ENCODE data around the gene NPAS3. TPM values are rescaled to one million over a fixed set of nuclear protein-coding genes. Genes with fewer than 3 reads are reported as not detected.

NPAS3 gene
- total RNA-seq, 1 experiment from 2014 or later, result 0.35 TPM

DNA sequence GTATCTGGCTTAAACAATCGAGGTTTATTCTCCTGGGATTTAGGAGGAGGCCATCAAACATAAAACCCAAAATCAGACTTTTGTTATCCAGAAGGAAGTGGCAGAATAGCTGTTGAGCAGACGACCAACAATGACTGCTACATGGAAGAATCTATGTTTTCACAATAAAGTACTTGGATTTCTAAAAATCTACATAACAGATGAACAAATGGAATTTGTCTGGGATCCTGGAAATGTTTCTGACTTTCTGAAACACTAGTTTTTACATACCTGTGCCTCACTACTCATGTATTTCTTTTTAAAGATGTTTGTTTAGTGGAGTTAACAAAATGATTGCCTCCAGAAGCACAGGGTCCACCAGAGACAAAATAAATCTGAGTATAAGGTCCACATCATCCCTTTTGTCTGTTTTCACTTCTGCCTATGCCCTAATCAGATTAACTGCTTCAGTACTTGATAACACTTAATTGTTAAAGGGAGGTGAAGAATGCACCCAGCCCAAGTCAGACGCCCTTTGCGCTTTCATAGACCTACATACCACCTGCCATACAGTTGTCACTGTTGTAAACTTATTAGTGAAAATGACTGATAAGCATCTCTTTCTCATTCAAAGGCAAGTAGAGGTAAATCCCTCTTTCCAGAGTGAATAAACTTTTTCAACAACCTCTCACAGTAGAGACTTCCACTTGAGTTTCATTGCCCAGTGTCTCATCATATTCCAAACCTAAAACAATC, 847.6 kb downstream of the NPAS3 start:
- no peaks in the 10 kb centered on the region for H3K27me3 Mint-ChIP-seq (ENCODE audit: insufficient read depth, unreplicated experiment)
- no TSS peak for BruUV-seq (replicated peaks)

DNA sequence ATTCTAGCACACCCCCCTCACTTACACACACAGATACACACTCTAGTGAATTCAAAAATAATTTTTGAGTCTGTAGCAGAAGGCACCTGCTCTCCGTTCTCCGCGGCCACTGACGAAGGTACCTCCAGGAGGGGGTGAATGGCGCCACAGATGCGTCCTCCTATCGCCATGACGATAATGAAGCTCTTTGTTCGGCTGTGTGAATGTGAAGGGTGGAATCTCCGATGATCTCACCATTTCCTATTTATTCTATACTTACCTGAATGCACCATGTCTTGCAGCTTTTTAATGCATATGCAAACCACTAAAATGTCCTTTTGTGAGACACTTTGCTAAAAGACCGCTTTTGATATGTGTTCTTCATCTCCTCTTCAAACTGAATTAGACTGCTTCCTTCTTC, 849.5 kb downstream of the NPAS3 start:
- ChIA-PET POLR2A (interaction anchor here (0.6 kb wide), 1 partner anchor 1197 kb away, joined by 3 read pairs; no protein-coding TSS in a partner anchor), CTCF (interaction anchor here (0.6 to 1.2 kb wide), 5 partner anchors 185 to 1084 kb away, joined by 3 to 4 read pairs (median 3); no protein-coding TSS in a partner anchor)
- H3K36me3 Mint-ChIP-seq (ENCODE audit: insufficient read depth, unreplicated experiment), result no peaks in the 10 kb centered on the region
- H3K27me3 Mint-ChIP-seq (ENCODE audit: insufficient read depth, unreplicated experiment), result no peaks in the 10 kb centered on the region
- TF ChIP-seq, protein P1, sequence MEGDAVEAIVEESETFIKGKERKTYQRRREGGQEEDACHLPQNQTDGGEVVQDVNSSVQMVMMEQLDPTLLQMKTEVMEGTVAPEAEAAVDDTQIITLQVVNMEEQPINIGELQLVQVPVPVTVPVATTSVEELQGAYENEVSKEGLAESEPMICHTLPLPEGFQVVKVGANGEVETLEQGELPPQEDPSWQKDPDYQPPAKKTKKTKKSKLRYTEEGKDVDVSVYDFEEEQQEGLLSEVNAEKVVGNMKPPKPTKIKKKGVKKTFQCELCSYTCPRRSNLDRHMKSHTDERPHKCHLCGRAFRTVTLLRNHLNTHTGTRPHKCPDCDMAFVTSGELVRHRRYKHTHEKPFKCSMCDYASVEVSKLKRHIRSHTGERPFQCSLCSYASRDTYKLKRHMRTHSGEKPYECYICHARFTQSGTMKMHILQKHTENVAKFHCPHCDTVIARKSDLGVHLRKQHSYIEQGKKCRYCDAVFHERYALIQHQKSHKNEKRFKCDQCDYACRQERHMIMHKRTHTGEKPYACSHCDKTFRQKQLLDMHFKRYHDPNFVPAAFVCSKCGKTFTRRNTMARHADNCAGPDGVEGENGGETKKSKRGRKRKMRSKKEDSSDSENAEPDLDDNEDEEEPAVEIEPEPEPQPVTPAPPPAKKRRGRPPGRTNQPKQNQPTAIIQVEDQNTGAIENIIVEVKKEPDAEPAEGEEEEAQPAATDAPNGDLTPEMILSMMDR (IDR thresholded peaks at IDR 0.05; ENCODE audit: unreplicated experiment), result no peak
- no peaks in the 10 kb centered on the region for H3K9me3 Mint-ChIP-seq (ENCODE audit: unreplicated experiment)
- BruUV-seq (replicated peaks), result no TSS peak
- H3K27ac Mint-ChIP-seq (ENCODE audit: low read depth, unreplicated experiment), result no peak overlapping the region
- DNase-seq (ENCODE audit: unreplicated experiment), result no peak
- intact Hi-C loops (cut with micrococcal nuclease), result no loop called here
- no peak overlapping the region for H3K4me3 Mint-ChIP-seq (ENCODE audit: unreplicated experiment)
- peaks cover 4% of the 10 kb centered on the region for H3K4me1 Mint-ChIP-seq (ENCODE audit: insufficient read depth, unreplicated experiment)

More for the DNA sequence above, 847.6 kb downstream of the NPAS3 start:
- ChIA-PET POLR2A (no interaction called here), CTCF (no interaction called here)
- no peaks in the 10 kb centered on the region for H3K36me3 Mint-ChIP-seq (ENCODE audit: insufficient read depth, unreplicated experiment)
- no peak overlapping the region for H3K4me3 Mint-ChIP-seq (ENCODE audit: unreplicated experiment)
- H3K27ac Mint-ChIP-seq (ENCODE audit: low read depth, unreplicated experiment), result no peak overlapping the region
- intact Hi-C loops (cut with micrococcal nuclease), result no loop called here
- no peaks in the 10 kb centered on the region for H3K9me3 Mint-ChIP-seq (ENCODE audit: unreplicated experiment)
- DNase-seq (ENCODE audit: unreplicated experiment), result no peak
- TF ChIP-seq, protein P1 (IDR thresholded peaks at IDR 0.05; ENCODE audit: unreplicated experiment), result no peak
- H3K4me1 Mint-ChIP-seq (ENCODE audit: insufficient read depth, unreplicated experiment), result peaks cover 4% of the 10 kb centered on the region

DNA sequence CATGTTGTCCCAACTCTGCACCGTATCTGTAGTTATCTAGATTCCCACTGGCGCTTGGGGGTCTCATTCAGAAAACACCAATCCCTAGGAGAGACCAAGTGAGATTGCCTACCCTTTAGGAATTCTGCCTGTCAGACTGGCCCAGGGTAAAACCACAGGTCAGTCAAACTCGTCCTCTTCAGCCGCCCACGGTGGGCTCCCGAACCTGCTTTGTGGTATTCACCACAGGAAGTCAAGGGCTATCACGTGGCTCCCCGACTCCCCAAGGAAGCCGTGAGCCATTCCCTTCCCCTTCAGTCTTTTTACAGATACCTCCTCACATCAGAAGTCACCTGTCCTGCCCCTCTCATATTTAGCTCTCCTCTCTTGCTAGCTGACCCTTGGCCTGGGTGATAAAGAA, 852.3 kb downstream of the NPAS3 start:
- TF ChIP-seq, protein P1 (IDR thresholded peaks at IDR 0.05; ENCODE audit: unreplicated experiment), result no peak
- Mint-ChIP-seq H3K36me3 (ENCODE audit: insufficient read depth, unreplicated experiment) (no peaks in the 10 kb centered on the region), H3K9me3 (ENCODE audit: unreplicated experiment) (no peaks in the 10 kb centered on the region), H3K27ac (ENCODE audit: low read depth, unreplicated experiment) (no peak overlapping the region), H3K4me3 (ENCODE audit: unreplicated experiment) (no peak overlapping the region), H3K27me3 (ENCODE audit: insufficient read depth, unreplicated experiment) (no peaks in the 10 kb centered on the region), H3K4me1 (ENCODE audit: insufficient read depth, unreplicated experiment) (no peaks in the 10 kb centered on the region)
- intact Hi-C loops (cut with micrococcal nuclease), result loop anchor here (10.0 kb wide), 1 partner anchor 576 kb away; no protein-coding TSS in a partner anchor
- no TSS peak for BruUV-seq (replicated peaks)
- no peak for DNase-seq (ENCODE audit: unreplicated experiment)
- ChIA-PET POLR2A (interaction anchor here (0.6 kb wide), 1 partner anchor 119 kb away, joined by 3 read pairs; no protein-coding TSS in a partner anchor), CTCF (interaction anchor here (0.6 to 3.7 kb wide), 10 partner anchors 8 to 1227 kb away, joined by 3 to 28 read pairs (median 4); no protein-coding TSS in a partner anchor)

DNA sequence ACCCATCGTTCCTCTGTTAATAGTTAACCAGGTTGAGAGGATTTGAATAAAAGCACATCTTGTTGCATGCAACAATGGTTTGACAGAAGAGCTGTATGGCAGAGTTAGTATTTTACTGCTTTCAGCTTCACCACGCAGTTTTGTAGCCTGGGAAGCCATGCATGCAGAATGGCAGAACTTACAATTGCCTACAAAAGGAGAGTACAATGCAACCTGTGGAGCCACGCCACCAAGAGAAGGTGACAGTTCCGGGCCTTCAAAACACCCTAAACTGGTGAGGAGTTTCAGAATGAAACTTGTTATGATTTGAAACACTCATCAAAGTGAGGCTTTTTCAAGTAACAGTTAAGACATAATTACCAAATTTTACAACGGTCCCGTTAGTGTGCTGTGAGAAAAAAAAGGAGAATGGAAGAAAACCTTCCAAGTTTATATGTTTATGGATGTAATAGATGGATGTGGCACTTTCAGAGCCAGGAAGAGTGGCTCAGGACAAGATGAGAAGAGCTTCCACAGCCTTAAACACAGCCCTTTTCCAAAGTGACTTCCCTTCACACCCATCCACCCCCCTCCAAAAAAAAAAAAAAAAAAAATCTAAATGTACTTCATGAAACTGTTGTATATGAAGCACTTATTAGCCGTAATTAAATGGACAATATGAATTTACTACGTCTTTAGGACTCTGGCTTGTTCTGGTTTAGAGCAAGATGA, 853.5 kb downstream of the NPAS3 start:
- intact Hi-C loops (cut with micrococcal nuclease), result loop anchor here (1.0 to 10.0 kb wide), 7 partner anchors 116 to 1216 kb away; no protein-coding TSS in a partner anchor
- Mint-ChIP-seq H3K4me1 (ENCODE audit: insufficient read depth, unreplicated experiment) (no peaks in the 10 kb centered on the region), H3K27ac (ENCODE audit: low read depth, unreplicated experiment) (no peak overlapping the region), H3K9me3 (ENCODE audit: unreplicated experiment) (no peaks in the 10 kb centered on the region), H3K4me3 (ENCODE audit: unreplicated experiment) (no peak overlapping the region), H3K36me3 (ENCODE audit: insufficient read depth, unreplicated experiment) (no peaks in the 10 kb centered on the region), H3K27me3 (ENCODE audit: insufficient read depth, unreplicated experiment) (no peaks in the 10 kb centered on the region)
- DNase-seq (ENCODE audit: unreplicated experiment), result no peak
- TF ChIP-seq, protein P1 (IDR thresholded peaks at IDR 0.05; ENCODE audit: unreplicated experiment), result no peak
- ChIA-PET CTCF (interaction anchor here (0.6 to 3.7 kb wide), 73 partner anchors 7 to 1221 kb away, joined by 3 to 38 read pairs (median 4); no protein-coding TSS in a partner anchor), POLR2A (interaction anchor here (0.7 to 1.6 kb wide), 2 partner anchors 306 to 1203 kb away, joined by 3 to 4 read pairs; no protein-coding TSS in a partner anchor)
- no TSS peak for BruUV-seq (replicated peaks)
